GM12864 (cell line): ENCODE results near the gene BLCAP.
"Not testable (repeated sequence)": the region's sequence is repeated elsewhere in the genome, so short reads cannot be mapped to it uniquely, and the experiment has no call there.

Experiments
- DNase-seq: peaks from one replicate; pipeline ENCODE4 v3.0.0-alpha.2; 2011; ENCODE audit warnings: low read depth
- H3K4me3 ChIP-seq: 2 replicates; pipeline ENCODE4 v1.5.1; 2011; ENCODE audit warnings: mild to moderate bottlenecking, low read depth, low read length, control low read depth
- CTCF ChIP-seq: IDR thresholded peaks from 2 replicates; pipeline ENCODE4 v1.5.1; 2011; ENCODE audit warnings: low read depth, mild to moderate bottlenecking, moderate library complexity, low read length, control low read depth, inconsistent platforms; ENCODE audit errors: missing control alignments

BLCAP gene

GRCh38 chr20:37527638-37528445 lies at the start of gene BLCAP:
TSS of gene BLCAP (minus strand) at chr20:37527876. CDS start at chr20:37519174, 8,702 bp downstream.
- DNase-seq, result peak; percentile 64
- no peak for TF ChIP-seq CTCF
- peak within 1 kb of the TSS; percentile 92 for H3K4me3 ChIP-seq

- not testable (repeated sequence) for DNase-seq, H3K4me3 ChIP-seq
Measured at GRCh38 chr20:37577436-37577835, 49.8 kb upstream of the BLCAP start.

- H3K4me3 ChIP-seq, result no peak overlapping the region
- TF ChIP-seq CTCF, result no peak
- no peak for DNase-seq
Measured at GRCh38 chr20:37576911-37577310, 49.2 kb upstream of the BLCAP start.

- H3K4me3 ChIP-seq, result no peak overlapping the region
- peak; percentile 33 for DNase-seq
- TF ChIP-seq CTCF, result no peak
Measured at GRCh38 chr20:37575884-37576283, 48.2 kb upstream of the BLCAP start.

- no peak for DNase-seq
- H3K4me3 ChIP-seq, result no peak overlapping the region
- no peak for TF ChIP-seq CTCF
Measured at GRCh38 chr20:37574199-37574890, 46.7 kb upstream of the BLCAP start.

- no peak for TF ChIP-seq CTCF
- DNase-seq, result no peak
- H3K4me3 ChIP-seq, result no peak overlapping the region
Measured at GRCh38 chr20:37573626-37574198, 46.0 kb upstream of the BLCAP start.

- no peak for TF ChIP-seq CTCF
- no peak overlapping the region for H3K4me3 ChIP-seq
Measured at GRCh38 chr20:37571033-37571432, 43.4 kb upstream of the BLCAP start.

More at GRCh38 chr20:37571033-37571432, 43.4 kb upstream of the BLCAP start:
- DNase-seq, result no peak
